Left hindlimb (tissue), 1 donor: Measurements from ENCODE around the gene MRPL50.
"Not testable (repeated sequence)": the region's sequence is repeated elsewhere in the genome, so short reads cannot be mapped to it uniquely, and the experiment has no call there.

Source experiments
- DNase-seq: peaks from one replicate; pipeline ENCODE4 v3.0.0-alpha.2; 2018

The MRPL50 gene

GRCh38 chr9:101417389-101417788 lies 19.0 kb upstream of the MRPL50 start:
- DNase-seq: no peak

- DNase-seq: no peak
These were observed 17.2 kb upstream of the MRPL50 start for GRCh38 chr9:101415578-101415977.

GRCh38 chr9:101414839-101415238 lies 16.4 kb upstream of the MRPL50 start:
- no peak for DNase-seq

GRCh38 chr9:101409079-101409477 lies 10.7 kb upstream of the MRPL50 start:
- no peak for DNase-seq

DNA sequence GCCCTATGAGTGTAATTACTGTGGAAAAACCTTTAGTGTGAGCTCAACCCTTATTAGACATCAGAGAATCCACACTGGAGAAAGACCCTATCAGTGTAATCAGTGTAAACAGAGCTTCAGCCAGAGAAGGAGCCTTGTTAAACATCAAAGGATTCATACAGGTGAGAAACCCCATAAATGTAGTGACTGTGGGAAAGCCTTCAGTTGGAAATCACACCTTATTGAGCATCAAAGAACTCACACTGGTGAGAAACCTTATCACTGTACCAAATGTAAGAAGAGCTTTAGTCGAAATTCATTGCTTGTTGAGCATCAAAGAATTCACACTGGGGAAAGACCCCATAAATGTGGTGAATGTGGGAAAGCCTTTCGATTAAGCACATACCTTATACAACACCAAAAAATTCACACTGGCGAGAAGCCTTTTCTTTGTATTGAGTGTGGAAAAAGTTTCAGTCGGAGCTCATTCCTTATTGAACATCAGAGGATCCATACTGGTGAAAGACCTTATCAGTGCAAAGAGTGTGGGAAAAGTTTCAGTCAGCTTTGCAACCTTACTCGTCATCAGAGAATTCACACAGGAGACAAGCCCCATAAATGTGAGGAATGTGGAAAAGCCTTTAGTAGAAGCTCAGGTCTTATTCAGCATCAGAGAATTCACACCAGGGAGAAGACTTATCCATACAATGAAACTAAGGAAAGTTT lies 10.1 kb upstream of the MRPL50 start:
- DNase-seq: no peak

DNA sequence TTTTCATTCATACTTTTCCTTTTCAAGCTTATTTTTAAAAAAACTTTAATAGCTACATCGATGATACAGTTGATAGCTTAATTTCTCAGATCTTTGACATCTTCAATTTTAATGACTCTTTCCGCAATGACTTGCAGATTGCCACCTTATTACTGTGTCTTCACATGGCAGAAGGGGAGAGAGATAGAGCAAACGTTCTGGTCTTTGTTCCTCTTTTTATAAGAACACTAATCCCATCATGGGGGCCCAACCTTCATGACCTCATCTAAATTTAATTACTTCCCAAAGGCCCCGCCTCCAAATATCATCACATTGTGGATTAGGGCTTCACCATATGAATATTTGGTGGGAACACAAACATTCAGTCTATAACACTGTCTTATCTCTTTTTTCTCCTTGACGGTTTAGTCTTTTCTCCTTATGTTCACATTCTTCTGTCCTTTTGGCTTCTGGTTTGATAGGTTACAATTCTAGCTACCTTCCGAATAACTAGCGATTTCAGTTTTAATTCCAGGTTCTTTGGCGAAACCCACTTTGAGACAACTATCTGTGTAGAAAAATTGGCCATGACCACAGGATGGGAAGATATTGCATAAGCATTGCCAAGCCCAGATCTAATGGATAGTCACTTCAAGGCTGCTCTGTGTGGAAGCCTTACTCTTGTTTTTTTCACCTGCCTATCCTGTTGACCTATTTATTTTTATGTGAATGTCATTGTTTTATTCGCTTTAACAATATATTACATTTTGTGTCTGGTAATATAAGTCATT lies 5.3 kb upstream of the MRPL50 start:
- no peak for DNase-seq

DNA sequence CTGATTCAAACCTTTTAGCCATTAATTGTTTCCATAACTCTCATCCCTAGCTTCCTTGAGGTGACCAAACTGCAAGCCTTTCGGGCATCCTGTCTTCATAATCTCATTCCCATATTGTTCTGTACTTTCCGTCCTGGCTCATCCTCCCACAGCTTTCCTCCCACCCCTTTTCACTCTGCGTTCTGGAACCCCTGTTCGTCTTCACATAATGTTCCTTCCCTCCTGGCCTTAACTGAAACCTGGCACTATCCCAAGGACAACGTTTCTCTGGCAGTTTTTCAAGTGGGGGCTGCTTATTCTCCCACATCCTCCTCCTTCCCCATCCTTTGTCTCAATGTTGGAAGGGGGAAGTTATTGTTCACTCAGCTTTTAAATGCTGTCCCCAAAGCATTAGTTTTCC lies 1.7 kb upstream of the MRPL50 start:
- peak; percentile 33 for DNase-seq

GRCh38 chr9:101399643-101399970 lies 1.2 kb upstream of the MRPL50 start:
- no peak for DNase-seq

- DNase-seq: no peak
These were observed 668 bp upstream of the MRPL50 start for GRCh38 chr9:101398930-101399642.

- DNase-seq: no peak
These were observed 711 bp downstream of the MRPL50 start for GRCh38 chr9:101397746-101398067.

GRCh38 chr9:101394687-101395086 lies 3.7 kb downstream of the MRPL50 start:
- no peak for DNase-seq

DNA sequence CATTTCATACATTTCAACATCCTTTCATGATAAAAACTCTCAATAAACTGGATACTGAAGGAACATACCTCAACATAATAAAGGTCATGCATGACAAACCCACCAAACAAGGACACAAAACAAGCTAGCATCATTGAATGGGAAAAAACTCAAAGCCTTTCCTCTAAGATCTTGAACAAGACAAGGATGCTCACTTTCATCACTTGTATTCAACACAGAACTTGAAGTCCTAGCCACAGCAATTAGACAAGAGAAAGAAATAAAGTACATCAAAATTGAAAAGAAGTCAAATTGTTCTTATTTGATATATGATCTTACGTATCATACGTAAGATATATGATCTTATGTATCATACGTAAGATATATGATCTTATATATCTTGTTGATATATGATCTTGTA lies 5.3 kb downstream of the MRPL50 start:
- no peak for DNase-seq

GRCh38 chr9:101388507-101388993 lies 9.9 kb downstream of the MRPL50 start:
- DNase-seq: no peak

DNA sequence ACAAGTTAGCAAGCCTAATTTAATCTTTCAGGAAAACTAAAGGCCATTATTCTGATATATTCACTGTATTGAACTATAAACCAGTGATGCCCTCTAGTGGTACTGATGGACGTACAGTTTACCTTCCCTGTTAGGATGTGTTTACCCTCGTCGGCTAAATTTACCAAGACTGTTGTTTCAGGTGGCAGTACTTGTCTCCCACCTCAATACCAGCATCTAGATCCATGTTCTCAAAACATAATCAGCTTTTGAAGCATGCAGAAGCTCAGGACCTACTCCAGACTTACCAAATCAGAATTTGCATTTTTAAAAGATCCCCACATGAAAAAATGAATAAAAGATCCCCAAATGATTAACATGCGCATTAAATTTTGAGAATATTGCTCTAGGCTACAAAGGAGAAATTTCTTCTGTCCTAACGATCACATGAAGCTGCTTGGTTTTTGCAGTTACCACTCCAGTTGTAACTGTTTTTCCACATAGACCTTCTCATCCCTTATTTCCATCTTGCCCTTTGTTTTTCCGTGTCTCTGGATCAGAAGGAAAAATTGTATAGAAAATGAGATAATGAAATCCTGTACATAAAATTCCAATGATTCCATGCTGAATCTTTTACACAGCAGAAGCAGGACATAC lies 10.4 kb downstream of the MRPL50 start:
- DNase-seq: no peak

DNA sequence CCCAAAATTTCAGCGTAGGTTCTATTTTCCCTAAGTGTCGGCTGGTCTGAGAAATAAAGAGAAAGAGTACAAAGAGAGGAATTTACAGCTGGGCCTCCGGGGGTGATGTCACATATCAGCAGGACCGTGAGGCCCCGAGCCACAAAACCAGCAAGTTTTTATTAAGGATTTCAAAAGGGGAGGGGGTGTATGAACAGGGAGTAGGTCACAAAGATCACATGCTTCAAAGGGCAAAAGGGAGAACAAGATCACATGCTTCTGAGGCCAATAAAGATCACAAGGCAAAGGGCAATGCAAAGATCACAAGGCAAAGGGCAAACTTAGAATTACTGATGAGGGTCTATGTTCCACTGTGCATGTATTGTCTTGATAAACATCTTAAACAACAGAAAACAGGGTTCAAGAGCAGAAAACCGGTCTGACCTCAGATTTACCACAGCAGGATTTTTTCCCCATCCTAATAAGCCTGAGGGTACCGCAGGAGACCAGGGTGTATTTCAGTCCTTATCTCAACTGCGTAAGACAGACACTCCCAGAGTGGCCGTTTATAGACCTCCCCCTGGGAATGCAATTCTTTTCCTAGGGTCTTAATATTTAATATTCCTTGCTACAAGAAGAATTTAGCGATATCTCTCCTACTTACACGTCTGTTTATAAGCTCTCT lies 13.4 kb downstream of the MRPL50 start, which contains the start of gene BAAT:
Gene BAAT, minus strand, starts transcription at position 134 of the 664 bp plus-strand sequence. CDS start 13,602 bp downstream, outside the sequence.
- not testable (repeated sequence) for DNase-seq

GRCh38 chr9:101383361-101383760 lies 15.1 kb downstream of the MRPL50 start:
- no peak for DNase-seq

GRCh38 chr9:101381833-101382342 lies 16.5 kb downstream of the MRPL50 start:
- DNase-seq: no peak

- no peak for DNase-seq
These were observed 17.3 kb downstream of the MRPL50 start for GRCh38 chr9:101381118-101381517.

DNA sequence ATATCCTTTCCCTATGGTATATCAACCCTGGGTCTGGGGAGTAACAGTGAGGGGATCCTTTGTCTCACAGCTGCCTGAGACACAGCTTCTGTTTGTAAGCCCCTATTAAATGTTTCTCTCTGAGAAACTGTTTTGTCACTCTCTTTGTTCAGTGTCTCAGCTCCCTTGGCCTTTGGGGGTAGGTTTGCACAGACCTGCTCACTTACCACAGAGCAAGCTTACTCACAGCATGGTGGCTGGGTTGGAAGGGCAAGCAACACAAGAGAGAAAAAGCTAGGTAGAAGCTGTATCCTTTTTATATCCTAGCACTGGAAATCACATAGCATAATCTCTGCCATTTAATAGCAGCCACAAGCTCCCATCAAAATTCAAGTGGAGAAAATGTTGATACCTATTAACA lies 18.1 kb downstream of the MRPL50 start:
- DNase-seq: no peak

- no peak for DNase-seq
These were observed 22.1 kb downstream of the MRPL50 start for GRCh38 chr9:101376111-101376848.

DNA sequence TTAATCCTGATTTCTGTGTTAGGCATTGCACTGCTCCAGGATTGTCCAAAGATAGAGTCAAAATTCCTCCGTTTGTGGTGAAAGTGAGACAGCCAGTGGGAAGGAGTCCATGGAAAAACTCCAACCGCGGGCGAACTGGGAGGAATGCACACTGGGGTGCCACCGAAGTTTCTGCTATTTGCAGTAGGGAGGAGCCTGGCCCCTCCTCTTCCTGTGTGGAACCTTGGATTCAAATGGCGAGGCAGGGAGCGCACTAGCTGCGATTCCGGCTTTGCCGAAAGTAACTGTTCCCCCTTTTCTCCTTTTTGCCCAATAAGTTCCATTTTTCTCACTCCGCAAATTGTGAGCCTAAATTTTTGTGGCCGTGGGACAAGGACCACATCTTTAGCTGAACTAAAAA lies 22.9 kb downstream of the MRPL50 start:
- DNase-seq: no peak
